Parathyroid adenoma (tissue), 2 donors: ENCODE measurements around the gene AGBL4.
"Not testable (repeated sequence)": the region's sequence is repeated elsewhere in the genome, so short reads cannot be mapped to it uniquely, and the experiment has no call there.

Experiments used
- H2AFZ ChIP-seq: fragments of 300-600 bp; sonication (generic); one replicate; pipeline ENCODE4 v1.7.0; 2017; ENCODE audit warnings: antibody characterized with exemption, mild to moderate bottlenecking
- H3K27ac ChIP-seq: fragments of 300-600 bp; sonication (generic); one replicate; pipeline ENCODE4 v1.7.0; 2017
- H3K27me3 ChIP-seq: fragments of 300-600 bp; sonication (generic); one replicate; pipeline ENCODE4 v1.7.0; 2017; ENCODE audit warnings: low read length; ENCODE audit not compliant: control insufficient read depth, insufficient read depth
- H3K36me3 ChIP-seq: fragments of 300-600 bp; sonication (generic); one replicate; pipeline ENCODE4 v1.7.0; 2017; ENCODE audit warnings: low read length; ENCODE audit not compliant: control insufficient read depth, insufficient read depth
- H3K4me1 ChIP-seq: fragments of 300-600 bp; sonication (generic); one replicate; pipeline ENCODE4 v1.7.0; 2017; ENCODE audit warnings: control low read depth
- H3K4me2 ChIP-seq: fragments of 300-600 bp; sonication (generic); one replicate; pipeline ENCODE4 v1.7.0; 2017; ENCODE audit warnings: low read length
- H3K4me3 ChIP-seq: fragments of 300-600 bp; sonication (generic); one replicate; pipeline ENCODE4 v1.7.0; 2017; ENCODE audit warnings: low read depth, low read length
- H3K79me2 ChIP-seq: fragments of 300-600 bp; sonication (generic); one replicate; pipeline ENCODE4 v1.7.0; 2017; ENCODE audit warnings: control low read depth
- H3K9ac ChIP-seq: fragments of 300-600 bp; sonication (generic); one replicate; pipeline ENCODE4 v1.7.0; 2017; ENCODE audit warnings: mild to moderate bottlenecking
- H3K9me3 ChIP-seq: fragments of 300-600 bp; sonication (generic); one replicate; pipeline ENCODE4 v1.7.0; 2017; ENCODE audit warnings: low read length; ENCODE audit not compliant: control insufficient read depth
- CTCF ChIP-seq: fragments of 300-600 bp; sonication (generic); IDR thresholded peaks from one replicate; pipeline ENCODE4 v1.7.0; 2017; ENCODE audit warnings: antibody characterized with exemption, mild to moderate bottlenecking
- donor health status: primary hyperparathyroidism.

The AGBL4 gene

GRCh38 chr1:49318218-49318617 is 705.5 kb downstream of the AGBL4 start:
- Histone ChIP-seq H3K4me3 (no peak overlapping the region), H3K36me3 (no peaks in the 10 kb centered on the region), H3K79me2 (no peaks in the 10 kb centered on the region), H3K27ac (no peak overlapping the region), H3K4me1 (no peaks in the 10 kb centered on the region), H3K27me3 (no peaks in the 10 kb centered on the region), H3K4me2 (no peak overlapping the region), H3K9me3 (no peaks in the 10 kb centered on the region), H2AFZ (no peak overlapping the region), H3K9ac (no peak overlapping the region)
- TF ChIP-seq CTCF, result no peak

- TF ChIP-seq CTCF, result no peak
- H2AFZ ChIP-seq, result no peak overlapping the region
- H3K9me3 ChIP-seq, result no peaks in the 10 kb centered on the region
- no peak overlapping the region for H3K4me3 ChIP-seq
- no peak overlapping the region for H3K4me2 ChIP-seq
- no peak overlapping the region for H3K9ac ChIP-seq
- no peaks in the 10 kb centered on the region for H3K36me3 ChIP-seq
- no peak overlapping the region for H3K27ac ChIP-seq
- no peaks in the 10 kb centered on the region for H3K4me1 ChIP-seq
- no peaks in the 10 kb centered on the region for H3K79me2 ChIP-seq
- H3K27me3 ChIP-seq, result no peaks in the 10 kb centered on the region
Measured at GRCh38 chr1:49307457-49307856, 716.3 kb downstream of the AGBL4 start.

GRCh38 chr1:49306507-49307070 is 717.2 kb downstream of the AGBL4 start:
- Histone ChIP-seq H3K79me2 (no peaks in the 10 kb centered on the region), H3K4me2 (no peak overlapping the region), H3K27me3 (no peaks in the 10 kb centered on the region), H3K9me3 (no peaks in the 10 kb centered on the region), H3K27ac (no peak overlapping the region), H3K9ac (no peak overlapping the region), H3K4me3 (no peak overlapping the region), H2AFZ (no peak overlapping the region), H3K36me3 (no peaks in the 10 kb centered on the region), H3K4me1 (no peaks in the 10 kb centered on the region)
- no peak for TF ChIP-seq CTCF

- H3K9ac ChIP-seq, H3K36me3 ChIP-seq, H3K27me3 ChIP-seq, H3K4me2 ChIP-seq, H3K4me1 ChIP-seq, H3K9me3 ChIP-seq, H3K79me2 ChIP-seq, H3K4me3 ChIP-seq, H3K27ac ChIP-seq, H2AFZ ChIP-seq: not testable (repeated sequence)
Measured at GRCh38 chr1:49302400-49302799, 721.4 kb downstream of the AGBL4 start.

GRCh38 chr1:49298304-49298703 is 725.5 kb downstream of the AGBL4 start:
- H3K36me3 ChIP-seq, result no peaks in the 10 kb centered on the region
- H3K9me3 ChIP-seq, result no peaks in the 10 kb centered on the region
- H3K4me3 ChIP-seq, result no peak overlapping the region
- H3K4me1 ChIP-seq, result no peaks in the 10 kb centered on the region
- H2AFZ ChIP-seq, result no peak overlapping the region
- H3K27me3 ChIP-seq, result no peaks in the 10 kb centered on the region
- no peak overlapping the region for H3K27ac ChIP-seq
- TF ChIP-seq CTCF, result no peak
- no peak overlapping the region for H3K9ac ChIP-seq
- no peak overlapping the region for H3K4me2 ChIP-seq
- H3K79me2 ChIP-seq, result no peaks in the 10 kb centered on the region
